OCI-LY7 (cell line): Measurements from ENCODE around the gene FOXJ3. TPM values are rescaled to one million over a fixed set of nuclear protein-coding genes. Genes with fewer than 3 reads are reported as not detected.

ENCODE experiments used
- BruUV-seq: library from RNA; stranded (reverse); fragments of 400-500 nt; replicated peaks from 2 replicates; lab custom pipeline; 2021; lab: Mats Ljungman, UMichigan
- CTCF ChIA-PET: fragments of 300-600 bp; sonication (Branson Sonifier 250); formaldehyde crosslinking; loops from one replicate; lab custom pipeline; 2022; ENCODE audit warnings: antibody characterized with exemption; ENCODE audit not compliant: unreplicated experiment; lab: Charles Lee
- POLR2A ChIA-PET: fragments of 300-600 bp; sonication (Branson Sonifier 250); formaldehyde crosslinking; loops from one replicate; lab custom pipeline; 2022; ENCODE audit warnings: antibody characterized with exemption; lab: Charles Lee
- DNase-seq: peaks from one replicate; pipeline ENCODE4 v3.0.0-alpha.2; 2015; ENCODE audit warnings: low spot score
- H2AFZ ChIP-seq: fragments of 200-600 bp; sonication (generic), shearing (Covaris generic); 2 replicates; pipeline ENCODE4 v1.6.1; 2014; ENCODE audit warnings: mild to moderate bottlenecking, antibody characterized with exemption, low read length, moderate library complexity
- H3K27ac ChIP-seq: fragments of 200-600 bp; sonication (generic); 2 replicates; pipeline ENCODE4 v1.5.1; 2014; ENCODE audit warnings: mixed run types, low read depth, mild to moderate bottlenecking, moderate library complexity, low read length, inconsistent platforms; ENCODE audit not compliant: poor library complexity, severe bottlenecking
- H3K36me3 ChIP-seq: fragments of 200-600 bp; sonication (generic); 2 replicates; pipeline ENCODE4 v1.6.1; 2014; ENCODE audit warnings: mild to moderate bottlenecking, antibody characterized with exemption, low read length, moderate library complexity, mixed read lengths; ENCODE audit not compliant: insufficient read depth
- H3K4me1 ChIP-seq: fragments of 200-600 bp; sonication (generic); 2 replicates; pipeline ENCODE4 v1.5.1; 2014; ENCODE audit warnings: mild to moderate bottlenecking, low read length; ENCODE audit not compliant: insufficient read depth, poor library complexity, severe bottlenecking
- H3K4me2 ChIP-seq: fragments of 200-600 bp; sonication (generic); 2 replicates; pipeline ENCODE4 v1.6.1; 2014; ENCODE audit warnings: mild to moderate bottlenecking, low read length
- H3K4me3 ChIP-seq: fragments of 200-600 bp; sonication (generic); 2 replicates; pipeline ENCODE4 v1.5.1; 2014; ENCODE audit warnings: mild to moderate bottlenecking, low read depth, low read length; ENCODE audit not compliant: poor library complexity, severe bottlenecking
- H3K79me2 ChIP-seq: fragments of 200-600 bp; sonication (generic); 2 replicates; pipeline ENCODE4 v1.6.1; 2016; ENCODE audit warnings: low read depth, mild to moderate bottlenecking, low read length, moderate library complexity, mixed read lengths; ENCODE audit not compliant: insufficient read depth
- H3K9me2 ChIP-seq: fragments of 200-600 bp; sonication (generic); 2 replicates; pipeline ENCODE4 v1.6.1; 2016; ENCODE audit warnings: mild to moderate bottlenecking, low read length, mixed read lengths; ENCODE audit not compliant: insufficient read depth
- H3K9me3 ChIP-seq: fragments of 200-600 bp; sonication (generic); 2 replicates; pipeline ENCODE4 v1.6.1; 2014; ENCODE audit warnings: mild to moderate bottlenecking, mixed run types, low read length, mixed read lengths
- H4K20me1 ChIP-seq: fragments of 200-600 bp; sonication (generic); 2 replicates; pipeline ENCODE4 v1.6.1; 2014; ENCODE audit warnings: mild to moderate bottlenecking, antibody characterized with exemption, low read length, moderate library complexity, mixed read lengths; ENCODE audit not compliant: insufficient read depth
- EZH2phosphoT487 ChIP-seq: fragments of 200-600 bp; sonication (generic); IDR thresholded peaks from 2 replicates; pipeline ENCODE4 v1.6.1; 2018; ENCODE audit warnings: low read depth, borderline replicate concordance, mild to moderate bottlenecking, mixed run types, antibody characterized with exemption, low read length, moderate library complexity, mixed read lengths
- intact Hi-C: fragments of 100-400 bp; cut with micrococcal nuclease; formaldehyde crosslinking; loops from one replicate; pipeline ENCODE4 v1.10.0; 2022; ENCODE audit not compliant: unreplicated experiment
- total RNA-seq, 2 experiments: library from RNA; depleted of rRNA in 1 of 2; stranded (reverse); fragments of >200 nt in 1 of 2; shearing (Covaris generic) in 1 of 2; gene quantifications; 2 replicates each; pipeline ENCODE4 v1.2.3, GENCODE V29; 2014 to 2022
- TF ChIP-seq, protein P1 (sequence below): fragments of 200-600 bp; sonication (generic); conservative IDR thresholded peaks from 2 replicates; pipeline ENCODE4 v1.5.1; 2014; ENCODE audit warnings: mild to moderate bottlenecking, antibody characterized with exemption, low read length, moderate library complexity, mixed read lengths

FOXJ3 gene
- total RNA-seq, 2 experiments from 2014 or later: 34.8 to 43.1 TPM

GRCh38 chr1:42328916-42329496 lies 6.0 kb downstream of the FOXJ3 start:
- Histone ChIP-seq H3K4me3 (no peak overlapping the region), H3K4me2 (no peak overlapping the region), H3K9me3 (no peaks in the 10 kb centered on the region), H3K36me3 (peaks cover 11% of the 10 kb centered on the region), H3K79me2 (peaks cover 100% of the 10 kb centered on the region), H3K4me1 (peaks cover 17% of the 10 kb centered on the region), H2AFZ (no peak overlapping the region), H3K9me2 (no peaks in the 10 kb centered on the region), H4K20me1 (peaks cover 77% of the 10 kb centered on the region), H3K27ac (no peak overlapping the region)
- CTCF ChIA-PET: interaction anchor here (0.6 kb wide), 1 partner anchor 1053 kb away, joined by 8 read pairs; no protein-coding TSS in a partner anchor
- POLR2A ChIA-PET: interaction anchor here (1.4 kb wide), 1 partner anchor 13 kb away, joined by 3 read pairs; no protein-coding TSS in a partner anchor
- intact Hi-C loops: no loop called here
- DNase-seq: no peak
- TF ChIP-seq, protein P1, sequence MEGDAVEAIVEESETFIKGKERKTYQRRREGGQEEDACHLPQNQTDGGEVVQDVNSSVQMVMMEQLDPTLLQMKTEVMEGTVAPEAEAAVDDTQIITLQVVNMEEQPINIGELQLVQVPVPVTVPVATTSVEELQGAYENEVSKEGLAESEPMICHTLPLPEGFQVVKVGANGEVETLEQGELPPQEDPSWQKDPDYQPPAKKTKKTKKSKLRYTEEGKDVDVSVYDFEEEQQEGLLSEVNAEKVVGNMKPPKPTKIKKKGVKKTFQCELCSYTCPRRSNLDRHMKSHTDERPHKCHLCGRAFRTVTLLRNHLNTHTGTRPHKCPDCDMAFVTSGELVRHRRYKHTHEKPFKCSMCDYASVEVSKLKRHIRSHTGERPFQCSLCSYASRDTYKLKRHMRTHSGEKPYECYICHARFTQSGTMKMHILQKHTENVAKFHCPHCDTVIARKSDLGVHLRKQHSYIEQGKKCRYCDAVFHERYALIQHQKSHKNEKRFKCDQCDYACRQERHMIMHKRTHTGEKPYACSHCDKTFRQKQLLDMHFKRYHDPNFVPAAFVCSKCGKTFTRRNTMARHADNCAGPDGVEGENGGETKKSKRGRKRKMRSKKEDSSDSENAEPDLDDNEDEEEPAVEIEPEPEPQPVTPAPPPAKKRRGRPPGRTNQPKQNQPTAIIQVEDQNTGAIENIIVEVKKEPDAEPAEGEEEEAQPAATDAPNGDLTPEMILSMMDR: no peak
- TF ChIP-seq EZH2phosphoT487: no peak
- BruUV-seq: no TSS peak

- POLR2A ChIA-PET: interaction anchor here (0.6 kb wide), 2 partner anchors 169 to 1274 kb away, joined by 3 read pairs; no protein-coding TSS in a partner anchor
- H3K79me2 ChIP-seq: peaks cover 100% of the 10 kb centered on the region
- no peak for TF ChIP-seq EZH2phosphoT487
- TF ChIP-seq, protein P1: no peak
- BruUV-seq: no TSS peak
- no peak overlapping the region for H3K4me2 ChIP-seq
- no peak overlapping the region for H3K27ac ChIP-seq
- CTCF ChIA-PET: interaction anchor here (0.6 kb wide), 2 partner anchors 424 to 1054 kb away, joined by 3 to 8 read pairs; no protein-coding TSS in a partner anchor
- H3K9me2 ChIP-seq: no peaks in the 10 kb centered on the region
- H3K4me1 ChIP-seq: peaks cover 12% of the 10 kb centered on the region
- peaks cover 11% of the 10 kb centered on the region for H3K36me3 ChIP-seq
- intact Hi-C loops: no loop called here
- no peak overlapping the region for H2AFZ ChIP-seq
- peaks cover 76% of the 10 kb centered on the region for H4K20me1 ChIP-seq
- no peaks in the 10 kb centered on the region for H3K9me3 ChIP-seq
- DNase-seq: no peak
- H3K4me3 ChIP-seq: no peak overlapping the region
Measured at GRCh38 chr1:42328047-42328625, 6.9 kb downstream of the FOXJ3 start.

- Histone ChIP-seq H3K27ac (no peak overlapping the region), H3K4me1 (peaks cover 6% of the 10 kb centered on the region), H4K20me1 (peaks cover 79% of the 10 kb centered on the region), H3K79me2 (peaks cover 100% of the 10 kb centered on the region), H3K4me3 (no peak overlapping the region), H3K9me2 (no peaks in the 10 kb centered on the region), H2AFZ (no peak overlapping the region), H3K4me2 (no peak overlapping the region), H3K36me3 (peaks cover 3% of the 10 kb centered on the region; the same call in 1 of the 2 replicates), H3K9me3 (no peaks in the 10 kb centered on the region)
- intact Hi-C loops: no loop called here
- ChIA-PET POLR2A (interaction anchor here (1.6 kb wide), 1 partner anchor 9 kb away, joined by 3 read pairs; no protein-coding TSS in a partner anchor), CTCF (no interaction called here)
- no TSS peak for BruUV-seq
- DNase-seq: no peak
- no peak for TF ChIP-seq EZH2phosphoT487
- TF ChIP-seq, protein P1: no peak
Measured at GRCh38 chr1:42325014-42325402, 10.0 kb downstream of the FOXJ3 start.
